ENCODE data around the gene ZNF470. TPM values are rescaled to one million over a fixed set of nuclear protein-coding genes. Genes with fewer than 3 reads are reported as not detected.
A peak's percentile ranks its signal among the peaks of the same experiment; 100 is the strongest.

The ZNF470 gene
- 1 to 10 TPM; 1.3 to 2.5 TPM for total RNA-seq
- long read RNA-seq, partial matches to known transcripts, result 0 of 1 reads
- long read RNA-seq, other reads (novel, unspliced or antisense), result 1 of 1 reads

DNA sequence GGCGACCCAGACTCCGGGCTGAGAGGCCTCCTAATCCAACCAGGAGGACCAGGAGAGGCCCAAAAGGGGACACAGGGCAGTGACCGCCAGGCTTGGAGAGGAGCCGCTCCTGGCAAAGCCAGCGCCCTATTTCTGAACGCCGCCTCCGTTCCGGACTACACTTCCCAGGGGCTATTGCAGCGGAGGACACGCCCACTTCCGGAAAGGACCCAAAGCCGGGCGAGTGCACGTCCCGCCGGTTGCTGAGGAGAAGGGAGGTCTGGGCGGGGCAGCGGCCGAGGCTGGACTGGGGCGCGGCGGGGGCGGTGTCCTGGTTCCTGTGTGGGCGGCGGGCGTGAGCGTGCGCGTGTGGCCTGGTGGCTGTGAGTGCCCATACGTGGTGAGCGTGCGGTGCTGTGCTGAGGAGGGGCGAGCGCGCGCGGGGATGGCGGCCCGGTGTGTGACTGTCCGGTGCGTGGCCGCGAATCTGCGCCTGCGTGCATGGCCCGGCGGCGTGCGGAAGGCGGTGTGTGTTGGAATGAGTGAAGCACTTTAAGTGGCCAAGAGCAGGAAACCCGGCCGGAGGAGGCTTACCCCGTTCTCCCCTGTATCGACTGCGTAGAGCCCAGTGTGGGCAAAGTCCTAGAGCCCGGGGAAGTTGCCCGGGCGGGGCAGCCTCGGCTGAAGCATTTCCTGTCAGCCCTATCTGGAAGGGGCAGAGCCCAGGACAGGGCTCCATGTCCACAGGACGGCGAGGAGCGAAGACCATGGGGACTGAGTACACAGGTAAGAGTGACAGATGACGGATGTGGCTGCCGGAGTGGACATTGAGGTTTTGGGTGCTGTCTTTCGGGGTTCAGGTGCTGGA lies at the start of gene ZNF470:
TSS of gene ZNF470 (plus strand) at position 195 of the 847 bp plus-strand sequence. CDS start 2,844 bp downstream, outside the sequence.
- DNase-seq, result peak; percentile 97
- intact Hi-C loops (cut with DNase I, micrococcal nuclease), result no loop called here
- peak; percentile 98 for ATAC-seq

GRCh38 chr19:56525214-56525860 lies 41.9 kb upstream of the ZNF470 start:
- DNase-seq (no peak), ATAC-seq (no peak)
- intact Hi-C loops (cut with DNase I, micrococcal nuclease), result no loop called here

- intact Hi-C loops (cut with DNase I, micrococcal nuclease), result no loop called here
- ATAC-seq (no peak), DNase-seq (no peak)
These were observed 29.8 kb upstream of the ZNF470 start for GRCh38 chr19:56537442-56537841.

DNA sequence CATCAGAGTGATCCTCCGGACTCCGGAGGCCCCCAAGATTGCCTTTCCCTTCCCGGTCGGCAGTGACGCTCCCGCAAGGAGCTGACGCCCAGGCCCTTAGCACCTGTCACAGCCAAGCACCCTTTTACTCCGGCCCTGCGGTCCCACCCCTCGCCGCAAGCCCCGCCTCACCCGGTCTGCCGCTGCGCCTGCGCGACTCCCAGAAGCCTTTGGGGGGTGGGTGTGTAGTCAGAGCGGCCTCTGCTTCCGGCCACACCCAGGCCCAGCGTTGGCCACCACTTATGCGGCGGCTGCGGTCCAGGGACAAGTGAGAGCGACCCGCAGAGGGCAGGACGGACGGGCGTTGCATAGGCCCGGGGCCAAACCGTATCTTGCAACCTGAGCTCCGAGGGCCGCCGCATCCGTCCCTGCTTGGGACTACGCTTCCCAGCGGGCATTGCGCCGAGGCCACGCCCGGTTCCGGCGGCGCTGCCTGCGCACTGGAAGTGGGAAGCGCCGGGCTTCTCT lies 29.0 kb upstream of the ZNF470 start:
- intact Hi-C loops (cut with DNase I, micrococcal nuclease), result no loop called here

GRCh38 chr19:56538761-56539263 lies 28.5 kb upstream of the ZNF470 start, which contains the start of gene ZFP28:
Gene ZFP28, plus strand, starts transcription at chr19:56538948. Its CDS starts 71 bp downstream, at chr19:56539019.
- intact Hi-C loops (cut with DNase I, micrococcal nuclease), result no loop called here
- peak; percentile 73 to 80 for DNase-seq
- peak; percentile 71 for ATAC-seq

More for the DNA sequence above, 29.0 kb upstream of the ZNF470 start:
- ATAC-seq (peak; percentile 98), DNase-seq (peak; percentile 82 to 91)

GRCh38 chr19:56543776-56544175 lies 23.5 kb upstream of the ZNF470 start:
- ATAC-seq, result no peak
- no peak for DNase-seq
- intact Hi-C loops (cut with DNase I, micrococcal nuclease), result no loop called here

DNA sequence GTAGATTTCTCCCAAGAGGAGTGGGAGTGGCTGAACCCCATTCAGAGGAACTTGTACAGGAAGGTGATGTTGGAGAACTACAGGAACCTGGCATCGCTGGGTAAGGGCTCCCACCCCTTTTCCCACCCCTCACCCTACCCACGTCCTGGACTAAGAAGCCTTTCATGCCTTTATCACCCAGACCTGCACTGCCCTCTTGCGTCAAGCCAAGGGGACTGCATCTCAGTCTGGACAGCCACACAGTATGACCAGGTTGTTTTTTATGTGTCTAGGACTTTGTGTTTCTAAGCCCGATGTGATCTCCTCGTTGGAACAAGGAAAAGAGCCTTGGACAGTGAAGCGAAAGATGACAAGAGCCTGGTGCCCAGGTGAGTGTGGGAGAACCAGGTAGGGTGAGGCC lies 19.7 kb upstream of the ZNF470 start:
- ATAC-seq (no peak), DNase-seq (no peak)
- intact Hi-C loops (cut with DNase I, micrococcal nuclease), result no loop called here

DNA sequence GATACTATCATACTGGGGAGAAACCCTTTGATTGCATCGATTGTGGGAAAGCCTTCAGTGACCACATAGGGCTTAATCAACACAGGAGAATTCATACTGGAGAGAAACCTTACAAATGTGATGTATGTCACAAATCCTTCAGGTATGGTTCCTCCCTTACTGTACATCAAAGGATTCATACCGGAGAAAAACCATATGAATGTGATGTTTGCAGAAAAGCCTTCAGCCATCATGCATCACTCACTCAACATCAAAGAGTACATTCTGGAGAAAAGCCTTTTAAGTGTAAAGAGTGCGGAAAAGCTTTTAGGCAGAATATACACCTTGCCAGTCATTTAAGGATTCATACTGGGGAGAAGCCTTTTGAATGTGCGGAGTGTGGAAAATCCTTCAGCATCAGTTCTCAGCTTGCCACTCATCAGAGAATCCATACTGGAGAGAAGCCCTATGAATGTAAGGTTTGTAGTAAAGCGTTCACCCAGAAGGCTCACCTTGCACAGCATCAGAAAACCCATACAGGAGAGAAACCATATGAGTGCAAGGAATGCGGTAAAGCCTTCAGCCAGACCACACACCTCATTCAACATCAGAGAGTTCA lies 12.9 kb upstream of the ZNF470 start:
- intact Hi-C loops (cut with DNase I, micrococcal nuclease), result no loop called here
- ATAC-seq (no peak), DNase-seq (no peak)

DNA sequence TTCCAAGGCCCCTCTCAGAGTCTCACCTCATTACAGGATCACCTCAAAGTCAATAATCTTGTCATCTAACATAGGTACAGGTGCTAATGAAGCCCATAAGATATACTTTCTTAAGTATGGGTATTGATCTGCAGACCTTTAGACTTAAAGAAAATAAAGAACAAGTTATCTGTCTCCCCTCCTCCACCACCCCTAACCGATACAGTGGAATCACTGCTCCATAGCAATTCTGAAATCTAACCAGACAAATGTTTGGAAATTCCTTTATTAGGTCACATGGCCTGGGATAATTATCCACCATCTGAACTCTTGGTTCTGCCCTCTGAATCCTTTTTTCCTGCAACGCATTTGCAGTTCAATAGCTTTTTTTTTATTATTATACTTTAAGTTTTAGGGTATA lies 4.5 kb upstream of the ZNF470 start:
- no peak for DNase-seq
- no peak for ATAC-seq
- intact Hi-C loops (cut with DNase I, micrococcal nuclease), result no loop called here

- intact Hi-C loops (cut with DNase I, micrococcal nuclease), result no loop called here
- DNase-seq (peak; percentile 45 to 63), ATAC-seq (peak; percentile 55)
These were observed 379 bp upstream of the ZNF470 start for GRCh38 chr19:56566904-56567273.

- intact Hi-C loops (cut with DNase I, micrococcal nuclease), result no loop called here
- no peak for ATAC-seq
These were observed 5.3 kb downstream of the ZNF470 start for GRCh38 chr19:56572589-56572988.

GRCh38 chr19:56573914-56574313 lies 6.6 kb downstream of the ZNF470 start:
- intact Hi-C loops (cut with DNase I, micrococcal nuclease), result no loop called here
- ATAC-seq (no peak), DNase-seq (no peak)

More at GRCh38 chr19:56572589-56572988, 5.3 kb downstream of the ZNF470 start:
- DNase-seq, result no peak

GRCh38 chr19:56577719-56578602 lies 10.7 kb downstream of the ZNF470 start:
- DNase-seq, result no peak
- intact Hi-C loops (cut with DNase I, micrococcal nuclease), result no loop called here
- ATAC-seq, result no peak

DNA sequence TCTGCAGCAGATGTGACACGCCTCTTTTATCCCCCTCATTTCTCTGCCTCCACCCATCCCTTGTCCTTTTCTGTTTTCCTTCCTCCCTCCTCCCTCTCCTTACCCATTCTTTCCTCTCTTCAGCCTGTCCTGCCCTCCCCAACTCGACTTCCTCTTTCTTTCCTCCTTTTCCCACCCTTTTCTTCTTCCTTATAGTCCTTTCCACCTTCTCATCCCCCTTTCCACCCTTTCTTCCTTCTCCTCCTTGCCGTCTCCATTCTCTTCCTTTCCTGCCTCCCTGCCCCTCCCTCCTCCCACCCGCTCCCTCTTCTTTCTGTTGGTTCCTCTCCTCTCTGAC lies 27.1 kb downstream of the ZNF470 start:
- intact Hi-C loops (cut with DNase I, micrococcal nuclease), result no loop called here
- no peak for DNase-seq

DNA sequence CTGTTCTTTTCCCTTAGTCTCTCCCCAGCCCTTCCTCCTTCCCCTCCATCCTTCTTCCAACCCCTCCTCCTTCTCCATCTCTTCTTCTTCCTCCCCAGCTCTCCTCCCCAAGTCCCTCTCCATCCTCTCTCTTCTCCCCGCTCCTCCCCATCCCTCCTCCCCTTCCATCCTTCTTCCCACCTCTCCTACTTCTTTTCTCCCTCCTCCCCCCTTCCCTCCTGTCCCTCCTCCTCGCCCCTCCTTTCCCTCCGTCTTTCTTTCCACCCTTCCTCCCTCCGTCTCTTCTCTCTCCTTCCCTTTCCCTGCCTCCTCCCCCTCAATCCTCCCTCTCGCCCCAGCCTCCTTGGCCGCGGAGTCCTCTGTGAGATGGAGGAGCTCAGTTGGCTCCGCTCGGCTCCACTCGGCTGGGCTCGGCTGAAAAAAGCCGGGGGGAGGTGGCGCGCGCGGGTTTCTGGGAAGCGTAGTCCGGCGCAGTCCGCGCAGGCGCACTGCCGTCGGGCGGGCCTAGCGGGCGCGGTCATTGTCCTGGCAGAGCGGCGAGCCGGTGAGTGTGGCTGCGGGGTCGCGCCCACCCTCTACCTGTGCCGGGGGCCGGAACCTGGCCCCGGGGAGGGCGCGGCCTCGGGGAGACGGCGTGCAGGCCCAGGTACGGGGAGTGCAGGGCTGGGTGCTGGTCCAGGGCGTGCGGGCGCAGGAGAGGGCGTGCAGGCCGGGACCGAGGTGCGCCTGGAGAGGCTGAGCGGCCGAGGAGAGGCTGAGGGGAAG lies 27.7 kb downstream of the ZNF470 start, which contains the start of gene ZNF71:
TSS of gene ZNF71 (plus strand) at position 520 of the 765 bp plus-strand sequence. CDS start 6,257 bp downstream, outside the sequence.
- ATAC-seq (peak; percentile 99), DNase-seq (peak; percentile 84 to 93)
- intact Hi-C loops (cut with DNase I, micrococcal nuclease), result no loop called here

More for the DNA sequence above, 27.1 kb downstream of the ZNF470 start:
- ATAC-seq, result no peak

GRCh38 chr19:56595548-56595899 lies 28.3 kb downstream of the ZNF470 start:
- intact Hi-C loops (cut with DNase I, micrococcal nuclease), result no loop called here
- DNase-seq (no peak), ATAC-seq (peak; percentile 41)

GRCh38 chr19:56596676-56597075 lies 29.4 kb downstream of the ZNF470 start:
- ATAC-seq (no peak), DNase-seq (no peak)
- intact Hi-C loops (cut with DNase I, micrococcal nuclease), result no loop called here

GRCh38 chr19:56597696-56598095 lies 30.4 kb downstream of the ZNF470 start:
- intact Hi-C loops (cut with DNase I, micrococcal nuclease), result no loop called here
- DNase-seq (no peak), ATAC-seq (no peak)

All from left colon (tissue), 2 donors.